ENCODE results near the gene HSFX2.

- TF ChIP-seq CTCF (IDR thresholded peaks at IDR 0.05; ENCODE audit: borderline replicate concordance, extremely low read depth, low read length, poor library complexity, severe bottlenecking) (no peak), EZH2 (IDR thresholded peaks at IDR 0.05; ENCODE audit: borderline replicate concordance, low read depth, low read length, severe bottlenecking) (no peak)
Observed at GRCh38 chrX:149639568-149639967, 44.5 kb upstream of the HSFX2 start.
